Measurements from ENCODE around the gene OR6J1.

Gene OR6J1

DNA sequence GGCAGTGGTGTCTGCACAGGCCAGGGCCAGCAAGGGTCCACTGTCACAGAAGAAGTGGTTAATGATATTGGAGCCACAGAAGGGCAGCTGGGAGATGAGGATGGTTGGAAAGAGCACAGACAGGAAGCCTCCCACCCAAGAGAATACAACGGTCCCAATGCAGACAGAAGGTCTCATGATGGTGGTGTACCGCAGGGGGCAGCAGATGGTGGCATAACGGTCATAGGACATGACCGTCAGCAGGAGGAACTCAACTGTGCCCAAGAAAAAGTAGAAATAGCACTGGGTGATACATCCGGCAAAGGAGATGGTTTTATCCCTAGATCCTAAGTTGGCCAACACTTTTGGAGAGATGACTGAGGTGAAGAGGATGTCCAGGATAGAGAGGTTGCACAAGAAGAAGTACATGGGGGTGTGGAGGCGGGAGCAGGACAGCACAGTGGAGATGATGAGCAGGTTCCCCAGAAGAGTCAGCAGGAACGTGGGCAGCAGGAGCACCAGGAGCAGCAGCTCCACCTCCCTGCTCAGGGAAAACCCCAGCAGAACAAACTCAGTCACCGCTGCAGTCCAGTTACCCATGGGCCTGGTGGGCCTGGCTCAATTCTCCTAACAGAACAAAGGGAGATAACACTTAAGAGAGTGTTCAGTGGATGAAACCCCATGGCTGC, 9.8 kb downstream of the OR6J1 start:
- H3K4me3 ChIP-seq (replicated peaks; ENCODE audit: low read depth, low read length): no peak overlapping the region
- no peak for DNase-seq (ENCODE audit: extremely low read depth, low read depth)
- TF ChIP-seq, protein P1, sequence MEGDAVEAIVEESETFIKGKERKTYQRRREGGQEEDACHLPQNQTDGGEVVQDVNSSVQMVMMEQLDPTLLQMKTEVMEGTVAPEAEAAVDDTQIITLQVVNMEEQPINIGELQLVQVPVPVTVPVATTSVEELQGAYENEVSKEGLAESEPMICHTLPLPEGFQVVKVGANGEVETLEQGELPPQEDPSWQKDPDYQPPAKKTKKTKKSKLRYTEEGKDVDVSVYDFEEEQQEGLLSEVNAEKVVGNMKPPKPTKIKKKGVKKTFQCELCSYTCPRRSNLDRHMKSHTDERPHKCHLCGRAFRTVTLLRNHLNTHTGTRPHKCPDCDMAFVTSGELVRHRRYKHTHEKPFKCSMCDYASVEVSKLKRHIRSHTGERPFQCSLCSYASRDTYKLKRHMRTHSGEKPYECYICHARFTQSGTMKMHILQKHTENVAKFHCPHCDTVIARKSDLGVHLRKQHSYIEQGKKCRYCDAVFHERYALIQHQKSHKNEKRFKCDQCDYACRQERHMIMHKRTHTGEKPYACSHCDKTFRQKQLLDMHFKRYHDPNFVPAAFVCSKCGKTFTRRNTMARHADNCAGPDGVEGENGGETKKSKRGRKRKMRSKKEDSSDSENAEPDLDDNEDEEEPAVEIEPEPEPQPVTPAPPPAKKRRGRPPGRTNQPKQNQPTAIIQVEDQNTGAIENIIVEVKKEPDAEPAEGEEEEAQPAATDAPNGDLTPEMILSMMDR (IDR thresholded peaks at IDR 0.05; ENCODE audit: low read depth, low read length, missing control alignments): no peak

- TF ChIP-seq, protein P1 (IDR thresholded peaks at IDR 0.05; ENCODE audit: low read depth, low read length, missing control alignments): no peak
Observed at GRCh38 chr14:22630486-22630885, 13.7 kb downstream of the OR6J1 start.

DNA sequence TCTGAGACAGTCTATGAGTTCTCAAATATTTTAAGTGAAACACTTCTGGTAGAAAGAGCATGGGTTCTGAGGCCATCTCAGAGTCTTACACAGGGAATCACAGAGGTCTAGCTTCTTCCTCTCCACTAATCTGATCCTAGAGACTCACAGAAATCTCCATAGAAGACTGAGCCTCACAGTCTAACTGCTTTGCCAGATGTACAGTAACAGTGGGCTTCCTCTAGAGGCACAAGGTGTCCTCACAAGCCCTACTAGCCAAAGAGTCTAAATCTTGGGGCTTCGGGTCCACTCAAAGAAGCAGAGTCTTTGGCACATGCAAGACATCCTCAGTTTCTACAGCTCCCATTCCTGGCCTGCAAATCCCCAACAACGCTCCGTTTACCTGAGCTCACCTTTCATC, 14.1 kb downstream of the OR6J1 start:
- TF ChIP-seq, protein P1 (IDR thresholded peaks at IDR 0.05; ENCODE audit: low read depth, low read length, missing control alignments): no peak
- DNase-seq (ENCODE audit: extremely low read depth, low read depth): no peak
- no peak overlapping the region for H3K4me3 ChIP-seq (replicated peaks; ENCODE audit: low read depth, low read length)

More at GRCh38 chr14:22630486-22630885, 13.7 kb downstream of the OR6J1 start:
- DNase-seq (ENCODE audit: extremely low read depth, low read depth): no peak
- no peak overlapping the region for H3K4me3 ChIP-seq (replicated peaks; ENCODE audit: low read depth, low read length)

DNA sequence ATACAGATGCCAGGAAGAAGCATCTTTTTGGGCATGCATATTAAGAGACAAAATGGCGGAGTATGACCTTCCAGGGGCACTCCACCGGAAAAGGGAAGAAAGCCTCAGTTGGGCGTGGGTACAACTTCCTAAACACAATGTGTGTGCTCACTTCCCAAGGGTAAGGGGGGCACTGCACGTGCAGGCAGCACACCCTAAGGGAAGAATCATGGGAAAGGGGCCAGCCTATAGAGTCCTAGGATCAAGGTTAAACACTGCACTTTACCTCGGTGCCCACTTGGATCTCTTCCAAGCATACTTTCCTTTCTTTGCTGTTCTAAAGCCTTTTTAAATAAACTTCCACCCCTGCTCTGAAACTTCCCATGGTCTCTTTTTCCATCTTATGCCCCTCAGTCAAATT, 14.8 kb downstream of the OR6J1 start:
- no peak overlapping the region for H3K4me3 ChIP-seq (replicated peaks; ENCODE audit: low read depth, low read length)
- TF ChIP-seq, protein P1 (IDR thresholded peaks at IDR 0.05; ENCODE audit: low read depth, low read length, missing control alignments): no peak
- no peak for DNase-seq (ENCODE audit: extremely low read depth, low read depth)

DNA sequence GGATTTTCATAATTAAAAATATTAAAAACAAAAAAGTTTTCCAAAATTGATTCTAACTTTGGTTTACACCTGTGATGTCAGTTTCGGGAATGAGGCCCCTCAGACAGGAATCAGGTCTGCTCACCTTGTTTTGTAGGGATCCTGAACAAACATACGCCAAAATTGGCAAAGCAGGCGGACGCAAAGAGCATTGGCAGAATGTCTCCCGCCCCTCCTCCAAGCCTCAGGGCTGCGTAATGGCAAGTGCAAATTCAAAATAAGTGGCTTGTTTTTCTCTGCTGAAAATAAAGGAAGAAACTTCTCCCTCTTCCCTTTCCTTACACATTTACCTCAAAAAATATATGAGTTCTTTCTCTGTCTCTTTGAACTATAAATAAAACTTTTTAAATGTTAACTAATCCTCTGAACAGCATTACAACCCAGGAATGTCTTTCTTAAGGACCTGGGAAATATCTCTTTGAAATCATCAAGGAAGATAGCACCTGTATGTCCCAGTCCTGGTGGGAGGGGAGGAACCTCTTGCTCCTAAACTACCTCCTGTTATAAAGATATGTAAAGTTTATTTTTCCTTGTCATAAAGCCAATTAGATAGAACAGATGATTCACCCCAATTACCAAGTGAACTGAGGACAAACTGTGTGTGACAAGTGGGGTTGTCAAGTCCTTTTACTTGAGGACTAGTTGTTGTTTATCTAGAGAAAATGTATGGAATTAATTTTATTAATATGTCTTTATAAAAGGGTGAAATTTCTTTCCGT, 16.5 kb downstream of the OR6J1 start:
- H3K4me3 ChIP-seq (replicated peaks; ENCODE audit: low read depth, low read length): no peak overlapping the region
- TF ChIP-seq, protein P1 (IDR thresholded peaks at IDR 0.05; ENCODE audit: low read depth, low read length, missing control alignments): no peak
- DNase-seq (ENCODE audit: extremely low read depth, low read depth): no peak

DNA sequence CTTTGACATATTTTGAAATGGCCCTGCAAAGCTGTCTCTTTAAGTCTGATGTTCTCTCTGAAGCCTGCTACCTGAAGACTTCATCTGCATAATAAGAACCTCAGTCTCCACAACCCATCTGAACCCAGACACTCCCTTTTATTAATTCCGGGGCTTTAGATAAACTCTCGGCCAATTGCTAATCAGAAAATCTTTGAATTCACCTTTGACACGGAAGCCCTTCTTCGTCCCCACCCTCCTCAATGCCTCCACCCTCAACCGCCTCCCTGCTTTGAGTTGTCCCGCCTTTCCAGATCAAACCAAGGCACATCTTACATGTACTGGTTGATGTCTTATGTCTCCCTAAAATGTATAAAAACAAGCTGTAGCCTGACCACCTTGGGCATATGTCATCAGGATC, 17.6 kb downstream of the OR6J1 start:
- H3K4me3 ChIP-seq (replicated peaks; ENCODE audit: low read depth, low read length): no peak overlapping the region
- no peak for DNase-seq (ENCODE audit: extremely low read depth, low read depth)
- TF ChIP-seq, protein P1 (IDR thresholded peaks at IDR 0.05; ENCODE audit: low read depth, low read length, missing control alignments): no peak

Measured in HFF-Myc (cell line).